Umbilical cord (tissue), 2 donors: ENCODE data around the gene COL20A1. TPM values are rescaled to one million over a fixed set of nuclear protein-coding genes. Genes with fewer than 3 reads are reported as not detected.

ENCODE experiments used
- DNase-seq: peaks from one replicate; pipeline ENCODE4 v3.0.0-alpha.2; 2015; ENCODE audit warnings: low spot score
- total RNA-seq: library from RNA; depleted of rRNA; stranded (reverse); fragments of >200 nt; gene quantifications from one replicate; pipeline ENCODE4 v1.2.3, GENCODE V29; 2014; ENCODE audit warnings: low replicate concordance; ENCODE audit not compliant: insufficient read depth

COL20A1 gene
- total RNA-seq, 1 donor from 2014 or later, result 1.2 TPM

- no peak for DNase-seq
These were observed 68.0 kb downstream of the COL20A1 start, which contains the start of gene CHRNA4 for GRCh38 chr20:63360850-63361518. Gene CHRNA4, minus strand, starts transcription at chr20:63361349. Its CDS starts 184 bp downstream, at chr20:63361165.

GRCh38 chr20:63361519-63362435, 68.8 kb downstream of the COL20A1 start:
- DNase-seq, result no peak

- no peak for DNase-seq
These were observed 69.5 kb downstream of the COL20A1 start for GRCh38 chr20:63362436-63363009.

- no peak for DNase-seq
These were observed 70.3 kb downstream of the COL20A1 start for GRCh38 chr20:63363013-63363957.

GRCh38 chr20:63363981-63364561, 71.1 kb downstream of the COL20A1 start:
- no peak for DNase-seq

GRCh38 chr20:63364801-63365585, 72.0 kb downstream of the COL20A1 start:
- no peak for DNase-seq

GRCh38 chr20:63365601-63366389, 72.8 kb downstream of the COL20A1 start:
- no peak for DNase-seq

GRCh38 chr20:63366390-63367365, 73.7 kb downstream of the COL20A1 start:
- no peak for DNase-seq

- no peak for DNase-seq
These were observed 74.6 kb downstream of the COL20A1 start for GRCh38 chr20:63367446-63368055.

- no peak for DNase-seq
These were observed 75.2 kb downstream of the COL20A1 start for GRCh38 chr20:63368151-63368550.

- DNase-seq, result no peak
These were observed 76.1 kb downstream of the COL20A1 start for GRCh38 chr20:63369024-63369530.

GRCh38 chr20:63369724-63370617, 77.0 kb downstream of the COL20A1 start:
- DNase-seq, result no peak

GRCh38 chr20:63370618-63371187, 77.7 kb downstream of the COL20A1 start:
- DNase-seq, result no peak

- no peak for DNase-seq
These were observed 78.4 kb downstream of the COL20A1 start for GRCh38 chr20:63371291-63371865.
